Measurements from ENCODE around the gene GARNL3.

- TF ChIP-seq POLR2A (IDR thresholded peaks at IDR 0.05) (no peak), CTCF (IDR thresholded peaks at IDR 0.05) (no peak)
Measured at GRCh38 chr9:127366594-127366993, 102.0 kb downstream of the GARNL3 start.
